Activated T-cell treated with anti-CD3 and anti-CD28 coated beads, Interleukin-2, amount 50 U/mL, for 4 hours (primary cell): ENCODE results near the gene PFAS. TPM values are rescaled to one million over a fixed set of nuclear protein-coding genes. Genes with fewer than 3 reads are reported as not detected.
"Not testable (repeated sequence)": the region's sequence is repeated elsewhere in the genome, so short reads cannot be mapped to it uniquely, and the experiment has no call there.

Experiments used
- ATAC-seq, 2 donors: fragments of 200-7000 bp; cut with Tn5 transposase; one replicate each; pipeline ENCODE4 v1.10.0; 2021
- DNase-seq: peaks from one replicate; pipeline ENCODE4 v3.0.0-alpha.2; 2020
- H3K27me3 Mint-ChIP-seq: one replicate; pipeline ENCODE4 v1.8.0; 2021; ENCODE audit warnings: low read depth, mixed read lengths
- H3K36me3 Mint-ChIP-seq: one replicate; pipeline ENCODE4 v1.8.0; 2022; ENCODE audit warnings: mixed read lengths; ENCODE audit not compliant: insufficient read depth
- H3K4me1 Mint-ChIP-seq: one replicate; pipeline ENCODE4 v1.8.0; 2021; ENCODE audit warnings: low read depth, mixed read lengths
- H3K4me3 Mint-ChIP-seq: one replicate; pipeline ENCODE4 v1.8.0; 2021; ENCODE audit warnings: mild to moderate bottlenecking, moderate library complexity, mixed read lengths
- H3K9me3 Mint-ChIP-seq: one replicate; pipeline ENCODE4 v1.8.0; 2021; ENCODE audit warnings: mixed read lengths
- total RNA-seq, 3 donors: library from RNA; stranded (reverse); gene quantifications; one replicate each; pipeline ENCODE4 v1.2.1, GENCODE V29; 2021

Gene PFAS, protein sequence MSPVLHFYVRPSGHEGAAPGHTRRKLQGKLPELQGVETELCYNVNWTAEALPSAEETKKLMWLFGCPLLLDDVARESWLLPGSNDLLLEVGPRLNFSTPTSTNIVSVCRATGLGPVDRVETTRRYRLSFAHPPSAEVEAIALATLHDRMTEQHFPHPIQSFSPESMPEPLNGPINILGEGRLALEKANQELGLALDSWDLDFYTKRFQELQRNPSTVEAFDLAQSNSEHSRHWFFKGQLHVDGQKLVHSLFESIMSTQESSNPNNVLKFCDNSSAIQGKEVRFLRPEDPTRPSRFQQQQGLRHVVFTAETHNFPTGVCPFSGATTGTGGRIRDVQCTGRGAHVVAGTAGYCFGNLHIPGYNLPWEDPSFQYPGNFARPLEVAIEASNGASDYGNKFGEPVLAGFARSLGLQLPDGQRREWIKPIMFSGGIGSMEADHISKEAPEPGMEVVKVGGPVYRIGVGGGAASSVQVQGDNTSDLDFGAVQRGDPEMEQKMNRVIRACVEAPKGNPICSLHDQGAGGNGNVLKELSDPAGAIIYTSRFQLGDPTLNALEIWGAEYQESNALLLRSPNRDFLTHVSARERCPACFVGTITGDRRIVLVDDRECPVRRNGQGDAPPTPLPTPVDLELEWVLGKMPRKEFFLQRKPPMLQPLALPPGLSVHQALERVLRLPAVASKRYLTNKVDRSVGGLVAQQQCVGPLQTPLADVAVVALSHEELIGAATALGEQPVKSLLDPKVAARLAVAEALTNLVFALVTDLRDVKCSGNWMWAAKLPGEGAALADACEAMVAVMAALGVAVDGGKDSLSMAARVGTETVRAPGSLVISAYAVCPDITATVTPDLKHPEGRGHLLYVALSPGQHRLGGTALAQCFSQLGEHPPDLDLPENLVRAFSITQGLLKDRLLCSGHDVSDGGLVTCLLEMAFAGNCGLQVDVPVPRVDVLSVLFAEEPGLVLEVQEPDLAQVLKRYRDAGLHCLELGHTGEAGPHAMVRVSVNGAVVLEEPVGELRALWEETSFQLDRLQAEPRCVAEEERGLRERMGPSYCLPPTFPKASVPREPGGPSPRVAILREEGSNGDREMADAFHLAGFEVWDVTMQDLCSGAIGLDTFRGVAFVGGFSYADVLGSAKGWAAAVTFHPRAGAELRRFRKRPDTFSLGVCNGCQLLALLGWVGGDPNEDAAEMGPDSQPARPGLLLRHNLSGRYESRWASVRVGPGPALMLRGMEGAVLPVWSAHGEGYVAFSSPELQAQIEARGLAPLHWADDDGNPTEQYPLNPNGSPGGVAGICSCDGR (N-terminal part only)
- 100 to 1,000 TPM; 222 to 271 (median 254) TPM for total RNA-seq

GRCh38 chr17:8248751-8249607 is at the start of gene PFAS:
PFAS (plus strand) TSS chr17:8249289; CDS start chr17:8253938, 4,649 bp downstream.
- no peaks in the 10 kb centered on the region for H3K9me3 Mint-ChIP-seq
- peaks cover 44% of the 10 kb centered on the region for H3K4me1 Mint-ChIP-seq
- peak; percentile 97 for DNase-seq
- no peaks in the 10 kb centered on the region for H3K27me3 Mint-ChIP-seq
- peak; percentile 61 to 65 for ATAC-seq
- peak within 1 kb of the TSS; percentile 97 for H3K4me3 Mint-ChIP-seq
- peaks cover 24% of the 10 kb centered on the region for H3K36me3 Mint-ChIP-seq

DNA sequence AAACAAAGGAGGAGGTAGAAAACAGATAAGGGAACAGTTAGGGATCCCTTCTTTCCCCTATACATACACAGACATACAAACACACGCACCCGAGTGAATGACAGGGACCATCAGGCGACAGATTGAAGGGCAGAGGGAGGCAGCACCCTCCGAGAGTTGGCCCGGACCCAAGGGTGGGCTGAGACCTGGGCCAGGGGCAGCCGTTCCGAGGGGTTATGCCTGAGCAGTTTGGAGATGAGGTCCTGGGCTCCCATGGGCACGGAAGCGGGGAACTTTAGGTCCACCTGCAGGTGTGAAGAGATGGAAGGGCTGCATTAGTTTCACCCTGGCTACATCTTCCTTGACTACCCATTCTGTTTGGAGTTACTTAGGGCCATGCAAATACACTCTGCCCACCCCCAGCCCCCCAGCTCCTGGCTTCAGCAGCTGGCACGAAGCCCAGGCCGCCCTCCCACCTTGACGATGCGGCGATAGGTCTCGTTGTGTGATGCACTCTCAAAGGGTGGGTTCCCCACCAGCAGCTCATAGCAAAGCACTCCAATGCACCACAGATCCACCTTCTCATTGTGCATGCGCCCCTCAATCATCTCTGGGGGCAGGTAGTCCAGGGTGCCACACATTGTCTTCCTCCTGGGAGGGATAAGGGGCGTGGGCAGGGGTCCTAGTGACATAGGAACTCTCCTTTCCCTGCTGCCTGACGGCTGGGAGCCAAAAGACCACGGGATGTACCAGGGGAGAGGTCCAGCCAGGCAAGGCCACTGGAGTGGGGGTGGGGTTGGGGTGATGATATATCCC is 44.1 kb upstream of the PFAS start:
- Mint-ChIP-seq H3K4me3 (no peak overlapping the region), H3K36me3 (no peaks in the 10 kb centered on the region), H3K9me3 (no peaks in the 10 kb centered on the region), H3K27me3 (no peaks in the 10 kb centered on the region), H3K4me1 (peaks cover 6% of the 10 kb centered on the region)
- DNase-seq: no peak
- ATAC-seq: no peak

DNA sequence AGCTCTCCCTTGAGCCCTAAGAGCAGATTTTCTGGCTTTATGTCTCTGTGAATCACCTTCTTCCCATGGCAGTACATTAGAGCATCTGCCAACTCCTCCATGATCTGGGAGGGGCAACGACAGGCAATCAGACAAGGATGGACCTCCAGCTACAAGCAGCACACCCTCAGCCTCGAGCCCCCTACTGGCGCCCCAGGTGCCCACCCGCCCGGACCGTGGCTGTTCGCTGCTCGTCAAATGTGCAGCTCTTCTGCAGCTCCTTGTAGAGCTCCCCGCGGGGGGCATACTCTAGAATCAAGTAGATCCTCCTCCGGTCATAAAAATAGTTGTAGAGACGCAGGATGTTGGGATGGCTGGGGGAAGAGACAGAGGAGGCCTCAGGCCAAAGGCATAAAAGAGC is 42.6 kb upstream of the PFAS start:
- no peak overlapping the region for H3K4me3 Mint-ChIP-seq
- H3K36me3 Mint-ChIP-seq: no peaks in the 10 kb centered on the region
- DNase-seq (no peak), ATAC-seq (no peak)
- no peaks in the 10 kb centered on the region for H3K27me3 Mint-ChIP-seq
- H3K9me3 Mint-ChIP-seq: no peaks in the 10 kb centered on the region
- H3K4me1 Mint-ChIP-seq: peaks cover 14% of the 10 kb centered on the region

GRCh38 chr17:8209907-8210760 is 39.0 kb upstream of the PFAS start, which contains the start of gene AURKB:
AURKB (minus strand) TSS chr17:8210575; CDS start chr17:8210224, 351 bp downstream.
- DNase-seq (peak; percentile 86), ATAC-seq (peak; percentile 100)
- Mint-ChIP-seq H3K4me3 (peak within 1 kb of the TSS; percentile 90), H3K27me3 (no peaks in the 10 kb centered on the region), H3K4me1 (peaks cover 14% of the 10 kb centered on the region), H3K9me3 (no peaks in the 10 kb centered on the region), H3K36me3 (no peaks in the 10 kb centered on the region)

DNA sequence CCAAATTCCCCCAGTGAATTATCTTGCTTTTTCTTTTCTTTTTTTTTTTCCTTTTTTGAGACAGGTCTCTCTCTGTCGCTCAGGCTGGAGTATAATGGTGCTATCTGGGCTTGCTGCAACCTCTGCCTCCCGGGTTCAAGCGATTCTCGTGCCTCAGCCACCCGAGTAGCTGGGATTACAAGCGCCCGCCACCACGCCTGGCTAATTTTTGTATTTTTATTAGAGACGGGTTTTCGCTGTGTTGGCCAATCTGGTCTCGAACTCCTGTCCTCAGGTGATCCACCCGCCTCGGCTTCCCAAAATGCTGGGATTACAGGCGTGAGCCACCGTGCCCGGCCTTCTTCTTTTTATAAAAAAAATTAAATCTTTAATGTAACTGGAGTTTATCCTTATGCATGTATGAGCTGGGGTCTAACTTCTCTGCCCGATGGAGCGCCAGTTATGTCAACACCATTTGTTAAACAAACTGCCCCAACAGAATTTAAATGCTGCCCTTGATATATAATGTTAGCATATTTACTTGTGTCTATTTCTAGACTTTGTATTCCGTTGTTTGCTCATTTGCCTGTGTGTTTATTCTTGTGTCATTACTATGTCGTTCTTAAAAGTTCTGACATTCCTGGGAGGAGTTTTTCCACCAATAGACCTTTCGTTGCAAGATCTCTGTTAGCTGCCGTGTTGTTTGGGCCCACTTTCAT is 38.2 kb upstream of the PFAS start:
- peaks cover 14% of the 10 kb centered on the region for H3K4me1 Mint-ChIP-seq
- H3K9me3 Mint-ChIP-seq: no peaks in the 10 kb centered on the region
- no peak for DNase-seq
- H3K36me3 Mint-ChIP-seq: no peaks in the 10 kb centered on the region
- peak overlapping the region; percentile 90 for H3K4me3 Mint-ChIP-seq
- H3K27me3 Mint-ChIP-seq: no peaks in the 10 kb centered on the region
- ATAC-seq: peak in 1 of 2 donors; percentile 4

DNA sequence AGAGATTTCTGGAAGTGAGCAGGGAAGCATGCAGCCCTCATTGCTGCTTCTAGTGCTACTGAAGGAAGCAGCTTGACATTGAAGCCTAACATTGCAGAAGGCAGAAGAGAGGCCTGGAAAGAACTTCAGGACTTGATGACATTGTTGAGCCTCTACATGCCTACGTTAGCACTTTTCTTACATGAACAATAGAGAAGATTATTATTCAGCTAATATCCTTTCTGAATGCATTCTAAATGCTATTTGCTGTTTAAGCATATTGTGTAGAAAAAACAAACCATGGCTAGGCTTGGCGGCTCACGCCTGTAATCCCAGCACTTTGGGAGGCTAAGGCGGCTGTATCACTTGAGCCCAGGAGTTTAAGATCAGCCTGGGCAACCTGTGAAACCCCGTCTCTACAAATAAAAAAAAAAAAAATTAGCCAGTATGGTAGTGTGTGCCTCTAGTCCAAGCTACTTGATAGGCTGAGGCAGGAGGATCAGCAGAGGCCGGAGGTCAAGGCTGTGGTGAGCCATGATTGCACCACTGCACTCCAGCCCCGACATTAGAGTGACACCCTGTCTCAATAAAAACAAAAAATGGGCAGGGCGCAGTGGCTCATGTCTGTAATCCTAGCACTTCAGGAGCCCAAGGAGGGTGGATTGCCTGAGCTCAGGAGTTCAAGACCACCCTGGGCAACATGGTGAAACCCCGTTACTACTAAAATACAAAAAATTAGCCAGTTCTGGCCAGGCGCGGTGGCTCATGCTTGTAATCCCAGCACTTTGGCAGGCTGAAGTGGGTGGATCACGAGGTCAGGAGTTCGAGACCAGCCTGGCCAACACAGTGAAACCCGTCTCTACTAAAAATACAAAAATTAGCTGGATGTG is 36.5 kb upstream of the PFAS start:
- no peaks in the 10 kb centered on the region for H3K27me3 Mint-ChIP-seq
- H3K4me1 Mint-ChIP-seq: peaks cover 14% of the 10 kb centered on the region
- no peaks in the 10 kb centered on the region for H3K36me3 Mint-ChIP-seq
- ATAC-seq (no peak), DNase-seq (no peak)
- H3K9me3 Mint-ChIP-seq: no peaks in the 10 kb centered on the region
- no peak overlapping the region for H3K4me3 Mint-ChIP-seq

DNA sequence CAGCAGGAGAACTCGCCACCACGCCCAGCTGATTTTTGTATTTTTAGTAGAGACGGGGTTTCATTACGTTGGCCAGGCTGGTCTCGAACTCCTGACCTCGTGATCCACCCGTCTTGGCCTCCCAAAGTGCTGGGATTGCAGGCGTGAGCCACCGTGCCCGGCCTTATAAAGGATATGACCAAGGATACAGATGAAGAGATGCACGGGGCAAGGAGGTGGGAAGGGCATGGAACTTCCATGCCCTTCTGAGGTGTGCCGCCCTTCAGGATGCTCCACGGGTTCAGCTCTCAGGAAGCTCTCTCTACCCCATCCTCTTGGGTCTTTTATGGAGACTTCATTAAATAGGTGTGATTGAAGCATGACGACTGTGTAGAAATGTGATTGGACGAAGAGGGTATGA is 35.1 kb upstream of the PFAS start:
- DNase-seq, ATAC-seq, H3K27me3 Mint-ChIP-seq, H3K36me3 Mint-ChIP-seq, H3K9me3 Mint-ChIP-seq, H3K4me3 Mint-ChIP-seq: not testable (repeated sequence)
- peaks cover 19% of the 10 kb centered on the region for H3K4me1 Mint-ChIP-seq

DNA sequence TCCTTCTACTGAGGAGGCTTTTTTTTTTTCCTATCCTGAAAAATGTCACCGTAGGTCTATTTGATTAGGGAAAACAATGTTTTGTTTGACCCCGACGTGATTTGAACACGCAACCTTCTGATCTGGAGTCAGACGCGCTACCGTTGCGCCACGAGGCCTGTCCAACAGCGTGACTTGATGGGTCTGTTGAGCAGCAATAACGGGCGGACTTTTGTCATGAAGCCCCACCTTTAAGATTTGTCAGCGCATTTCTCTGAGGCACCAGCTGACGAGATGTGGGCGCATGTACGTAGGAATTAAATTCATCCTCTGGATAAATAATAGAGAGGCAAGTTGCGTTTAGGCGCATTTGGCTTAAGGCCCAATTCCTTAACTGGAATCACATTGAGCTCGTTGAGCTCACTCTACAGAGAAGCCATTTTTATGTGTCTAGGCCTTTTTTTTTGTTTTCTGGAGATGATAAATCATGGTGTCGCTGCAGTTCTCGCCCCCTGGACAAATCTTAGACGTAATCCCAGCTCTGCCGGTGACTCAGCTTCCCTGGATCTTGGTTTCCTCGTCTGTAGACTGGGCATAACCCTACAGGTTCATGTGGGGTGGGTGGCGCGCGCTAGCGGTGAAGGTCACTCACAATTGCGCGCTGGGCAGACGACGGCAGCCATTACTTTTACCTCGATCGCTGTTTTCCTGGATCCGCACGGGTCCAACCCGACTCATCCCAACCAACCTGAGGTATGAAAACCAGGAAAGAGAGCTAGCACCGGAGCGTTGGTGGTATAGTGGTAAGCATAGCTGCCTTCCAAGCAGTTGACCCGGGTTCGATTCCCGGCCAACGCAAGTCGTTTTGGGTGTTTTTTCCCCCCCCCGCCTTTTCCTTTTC is 28.1 kb upstream of the PFAS start:
- Mint-ChIP-seq H3K27me3 (no peaks in the 10 kb centered on the region), H3K36me3 (peaks cover 5% of the 10 kb centered on the region), H3K4me3 (peak overlapping the region; percentile 96), H3K9me3 (no peaks in the 10 kb centered on the region), H3K4me1 (peaks cover 45% of the 10 kb centered on the region)
- DNase-seq (peak; percentile 85), ATAC-seq (peak; percentile 19 to 32)

DNA sequence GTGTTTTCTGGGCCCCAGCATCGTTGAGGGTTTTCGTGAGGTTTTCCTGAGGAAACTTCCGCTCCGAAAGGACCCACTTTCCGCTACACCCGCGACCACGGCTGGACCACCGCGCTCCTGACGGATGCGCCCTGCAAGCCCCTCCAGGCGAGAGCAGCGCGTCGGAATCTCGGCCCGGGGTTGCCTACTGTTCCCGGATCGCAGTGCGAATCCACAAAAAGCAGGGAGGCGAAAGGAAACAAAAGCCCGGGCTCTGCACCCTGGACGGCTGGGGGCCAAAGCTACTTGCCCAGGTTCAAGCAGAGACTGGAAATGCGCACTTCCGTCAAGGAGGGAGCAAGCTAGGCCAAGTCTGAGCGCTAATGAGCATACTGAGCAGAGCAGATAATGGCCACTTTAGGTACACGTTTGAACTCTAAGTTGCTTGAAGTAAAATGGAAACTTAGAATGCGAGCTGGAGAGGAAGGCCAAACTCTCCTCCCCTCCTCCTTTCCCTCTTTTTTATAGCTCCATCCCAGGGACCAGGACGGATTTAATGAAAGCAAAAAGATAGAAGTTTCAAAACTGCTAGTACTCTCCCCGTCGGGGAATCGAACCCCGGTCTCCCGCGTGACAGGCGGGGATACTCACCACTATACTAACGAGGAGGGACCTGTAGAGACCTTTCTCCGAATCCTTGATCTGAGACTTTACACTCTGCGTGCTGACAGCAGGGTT is 27.3 kb upstream of the PFAS start:
- ATAC-seq (peak; percentile 58 to 62), DNase-seq (peak; percentile 89)
- Mint-ChIP-seq H3K27me3 (no peaks in the 10 kb centered on the region), H3K36me3 (peaks cover 6% of the 10 kb centered on the region), H3K4me1 (peaks cover 53% of the 10 kb centered on the region), H3K9me3 (no peaks in the 10 kb centered on the region), H3K4me3 (peak overlapping the region; percentile 96)

DNA sequence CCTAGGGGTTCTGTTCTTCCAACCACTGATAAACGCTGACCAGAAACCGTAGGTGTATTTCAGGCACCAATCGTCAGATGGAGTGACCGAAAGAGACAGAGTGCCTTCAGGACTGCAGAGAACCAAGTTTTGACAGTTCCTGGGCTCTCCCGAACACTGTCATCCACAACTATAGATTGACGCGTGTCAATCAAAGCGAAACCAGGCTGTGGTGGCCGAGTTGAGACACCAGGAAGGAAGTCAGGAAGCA is 26.8 kb upstream of the PFAS start:
- peak overlapping the region; percentile 96 for H3K4me3 Mint-ChIP-seq
- H3K27me3 Mint-ChIP-seq: no peaks in the 10 kb centered on the region
- ATAC-seq (peak in 1 of 2 donors; percentile 33), DNase-seq (no peak)
- no peaks in the 10 kb centered on the region for H3K9me3 Mint-ChIP-seq
- H3K4me1 Mint-ChIP-seq: peaks cover 58% of the 10 kb centered on the region
- H3K36me3 Mint-ChIP-seq: peaks cover 11% of the 10 kb centered on the region
